Osteocyte (in vitro differentiated cells): ENCODE measurements around the gene RBM38. TPM values are rescaled to one million over a fixed set of nuclear protein-coding genes. Genes with fewer than 3 reads are reported as not detected.

Source experiments
- DNase-seq: peaks from one replicate; pipeline ENCODE4 v3.0.0; 2021; ENCODE audit warnings: mixed read lengths; ENCODE audit not compliant: unreplicated experiment; ENCODE audit errors: extremely low spot score
- H3K27ac Mint-ChIP-seq: one replicate; pipeline ENCODE4 v1.8.0; 2021; ENCODE audit warnings: mild to moderate bottlenecking, mixed read lengths; ENCODE audit not compliant: unreplicated experiment
- H3K27me3 Mint-ChIP-seq: one replicate; pipeline ENCODE4 v1.8.0; 2021; ENCODE audit warnings: mixed read lengths; ENCODE audit not compliant: unreplicated experiment
- H3K36me3 Mint-ChIP-seq: one replicate; pipeline ENCODE4 v1.8.0; 2021; ENCODE audit warnings: mixed read lengths; ENCODE audit not compliant: unreplicated experiment
- H3K4me1 Mint-ChIP-seq: one replicate; pipeline ENCODE4 v1.8.0; 2021; ENCODE audit warnings: mixed read lengths; ENCODE audit not compliant: unreplicated experiment
- H3K4me3 Mint-ChIP-seq: one replicate; pipeline ENCODE4 v1.8.0; 2021; ENCODE audit warnings: mild to moderate bottlenecking, moderate library complexity, mixed read lengths; ENCODE audit not compliant: unreplicated experiment
- H3K9me3 Mint-ChIP-seq: one replicate; pipeline ENCODE4 v1.8.0; 2021; ENCODE audit warnings: mixed read lengths; ENCODE audit not compliant: unreplicated experiment
- CTCF ChIP-seq: fragments of 200-600 bp; sonication (generic); IDR thresholded peaks from 2 replicates; pipeline ENCODE4 v1.5.0; 2021; ENCODE audit warnings: antibody characterized with exemption, mild to moderate bottlenecking, moderate library complexity
- total RNA-seq: library from RNA; stranded (reverse); gene quantifications from 2 replicates; pipeline ENCODE4 v1.2.1, GENCODE V29; 2021

The RBM38 gene
- total RNA-seq, 1 donor from 2014 or later = 18.8 TPM

DNA sequence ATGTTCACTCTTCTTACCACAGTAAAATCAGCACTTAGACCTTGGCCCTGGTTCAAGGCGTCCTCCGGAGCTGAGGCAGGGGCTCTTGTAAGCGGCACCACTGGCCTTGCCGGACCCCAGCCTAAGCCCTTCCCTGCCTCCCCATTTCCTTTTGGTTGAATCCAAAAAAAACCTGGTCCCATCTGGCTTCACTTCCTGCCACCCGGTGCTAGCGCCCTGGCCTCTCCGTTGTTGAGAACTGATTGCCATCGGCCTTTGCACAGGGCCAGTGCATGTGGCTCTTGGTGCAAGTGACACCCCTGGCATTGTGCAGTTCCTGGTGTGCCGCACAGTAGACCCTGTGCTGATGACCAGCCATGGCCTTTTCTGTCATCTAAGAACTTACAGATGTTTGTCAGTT lies 19.0 kb upstream of the RBM38 start:
- Mint-ChIP-seq H3K27me3 (no peaks in the 10 kb centered on the region), H3K9me3 (no peaks in the 10 kb centered on the region), H3K27ac (no peak overlapping the region), H3K4me1 (no peaks in the 10 kb centered on the region), H3K36me3 (peaks cover 53% of the 10 kb centered on the region), H3K4me3 (no peak overlapping the region)
- TF ChIP-seq CTCF = no peak
- DNase-seq = no peak

GRCh38 chr20:57372581-57373350 lies 18.4 kb upstream of the RBM38 start:
- no peaks in the 10 kb centered on the region for H3K9me3 Mint-ChIP-seq
- TF ChIP-seq CTCF = no peak
- H3K4me1 Mint-ChIP-seq = no peaks in the 10 kb centered on the region
- no peaks in the 10 kb centered on the region for H3K27me3 Mint-ChIP-seq
- peaks cover 56% of the 10 kb centered on the region for H3K36me3 Mint-ChIP-seq
- no peak overlapping the region for H3K27ac Mint-ChIP-seq
- no peak for DNase-seq
- H3K4me3 Mint-ChIP-seq = no peak overlapping the region

DNA sequence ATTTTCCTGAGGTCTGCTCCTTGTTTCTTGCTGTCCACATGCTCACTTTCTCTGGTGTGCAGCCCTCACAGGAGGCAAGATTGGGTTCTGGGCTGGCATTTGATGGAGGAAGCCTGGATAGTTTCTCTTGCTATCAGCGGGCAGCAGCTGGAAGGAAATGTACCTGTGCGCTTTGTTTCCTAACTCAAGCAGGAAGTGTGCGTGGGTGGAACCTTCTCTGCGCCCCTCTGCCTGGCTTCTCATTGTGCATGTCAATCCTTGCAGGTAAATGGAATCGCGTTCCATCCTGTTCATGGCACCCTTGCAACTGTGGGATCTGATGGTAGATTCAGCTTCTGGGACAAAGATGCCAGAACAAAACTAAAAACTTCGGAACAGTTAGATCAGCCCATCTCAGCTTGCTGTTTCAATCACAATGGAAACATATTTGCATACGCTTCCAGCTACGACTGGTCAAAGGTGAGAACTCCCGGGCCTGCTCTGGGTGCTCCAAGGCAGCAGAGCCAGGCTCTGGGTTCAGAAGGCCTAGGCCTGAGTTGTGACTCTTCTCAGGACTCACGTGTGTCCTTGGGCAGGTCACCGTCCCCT lies 16.8 kb upstream of the RBM38 start:
- Mint-ChIP-seq H3K4me3 (no peak overlapping the region), H3K27ac (no peak overlapping the region), H3K9me3 (no peaks in the 10 kb centered on the region), H3K36me3 (peaks cover 51% of the 10 kb centered on the region), H3K4me1 (no peaks in the 10 kb centered on the region), H3K27me3 (no peaks in the 10 kb centered on the region)
- TF ChIP-seq CTCF = no peak
- no peak for DNase-seq

- no peaks in the 10 kb centered on the region for H3K27me3 Mint-ChIP-seq
- no peak overlapping the region for H3K4me3 Mint-ChIP-seq
- DNase-seq = no peak
- no peak for TF ChIP-seq CTCF
- H3K4me1 Mint-ChIP-seq = no peaks in the 10 kb centered on the region
- no peak overlapping the region for H3K27ac Mint-ChIP-seq
- H3K9me3 Mint-ChIP-seq = no peaks in the 10 kb centered on the region
- peaks cover 44% of the 10 kb centered on the region for H3K36me3 Mint-ChIP-seq
Observed at GRCh38 chr20:57374931-57375651, 16.1 kb upstream of the RBM38 start.

GRCh38 chr20:57375652-57376230 lies 15.5 kb upstream of the RBM38 start:
- Mint-ChIP-seq H3K9me3 (no peaks in the 10 kb centered on the region), H3K4me1 (no peaks in the 10 kb centered on the region), H3K27me3 (no peaks in the 10 kb centered on the region), H3K27ac (no peak overlapping the region), H3K36me3 (peaks cover 38% of the 10 kb centered on the region), H3K4me3 (no peak overlapping the region)
- no peak for DNase-seq
- no peak for TF ChIP-seq CTCF
